H7 (cell line): Measurements from ENCODE around the gene FANCE. TPM values are rescaled to one million over a fixed set of nuclear protein-coding genes. Genes with fewer than 3 reads are reported as not detected.
A peak's percentile ranks its signal among the peaks of the same experiment; 100 is the strongest.

ENCODE experiments used
- DNase-seq: peaks from one replicate; pipeline ENCODE4 v3.0.0; 2012
- H3K27me3 ChIP-seq: 2 replicates; pipeline ENCODE4 v1.6.0; 2011; ENCODE audit warnings: mild to moderate bottlenecking, low read length; ENCODE audit not compliant: control insufficient read depth, insufficient read depth
- H3K36me3 ChIP-seq: replicated peaks from 2 replicates; pipeline ENCODE4 v1.5.1; 2011; ENCODE audit warnings: low read length; ENCODE audit not compliant: control insufficient read depth, insufficient read depth
- H3K4me3 ChIP-seq: 2 replicates; pipeline ENCODE4 v1.5.1; 2011; ENCODE audit warnings: low read depth, mild to moderate bottlenecking, control low read depth, low read length, moderate library complexity; ENCODE audit not compliant: insufficient read depth
- total RNA-seq: library from RNA; depleted of rRNA; stranded (reverse); fragments of >200 nt; shearing (Covaris generic); gene quantifications from 2 replicates; pipeline ENCODE4 v1.2.3, GENCODE V29; 2014

The FANCE gene
- total RNA-seq, 1 experiment from 2014 or later = 18.7 TPM

GRCh38 chr6:35480176-35480575 lies 28.0 kb downstream of the FANCE start:
- no peak for DNase-seq
- Histone ChIP-seq H3K36me3 (peaks cover 8% of the 10 kb centered on the region), H3K27me3 (no peaks in the 10 kb centered on the region), H3K4me3 (no peak overlapping the region)

DNA sequence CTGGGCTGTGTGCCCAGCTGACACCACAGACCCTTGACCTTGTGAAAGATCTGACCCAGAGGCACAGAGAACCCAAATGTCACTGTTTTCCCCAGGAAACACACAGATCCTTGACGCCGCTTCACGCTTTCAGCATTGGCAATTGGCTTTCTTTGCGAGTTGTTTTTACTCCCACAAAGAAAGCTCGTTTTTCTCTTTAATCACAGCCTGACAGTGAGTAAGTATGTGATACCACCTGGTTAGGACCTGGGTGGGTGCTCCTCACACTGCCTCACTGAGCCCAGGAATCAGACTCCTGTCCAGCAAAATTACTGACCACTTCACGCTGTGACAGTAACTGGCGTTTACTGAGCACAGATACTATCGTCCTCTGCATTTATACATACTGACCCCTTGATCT lies 29.1 kb downstream of the FANCE start:
- Histone ChIP-seq H3K4me3 (no peak overlapping the region), H3K27me3 (no peaks in the 10 kb centered on the region), H3K36me3 (peaks cover 8% of the 10 kb centered on the region)
- DNase-seq = no peak

GRCh38 chr6:35483062-35483461 lies 30.9 kb downstream of the FANCE start:
- Histone ChIP-seq H3K4me3 (no peak overlapping the region), H3K36me3 (peaks cover 5% of the 10 kb centered on the region), H3K27me3 (no peaks in the 10 kb centered on the region)
- no peak for DNase-seq

- DNase-seq = no peak
- Histone ChIP-seq H3K36me3 (peaks cover 5% of the 10 kb centered on the region), H3K4me3 (no peak overlapping the region), H3K27me3 (no peaks in the 10 kb centered on the region)
These were observed 31.4 kb downstream of the FANCE start for GRCh38 chr6:35483490-35483889.

- peak; percentile 43 for DNase-seq
- no peak overlapping the region for H3K4me3 ChIP-seq
- no peaks in the 10 kb centered on the region for H3K27me3 ChIP-seq
- peaks cover 5% of the 10 kb centered on the region for H3K36me3 ChIP-seq
These were observed 31.9 kb downstream of the FANCE start for GRCh38 chr6:35483893-35484645.

DNA sequence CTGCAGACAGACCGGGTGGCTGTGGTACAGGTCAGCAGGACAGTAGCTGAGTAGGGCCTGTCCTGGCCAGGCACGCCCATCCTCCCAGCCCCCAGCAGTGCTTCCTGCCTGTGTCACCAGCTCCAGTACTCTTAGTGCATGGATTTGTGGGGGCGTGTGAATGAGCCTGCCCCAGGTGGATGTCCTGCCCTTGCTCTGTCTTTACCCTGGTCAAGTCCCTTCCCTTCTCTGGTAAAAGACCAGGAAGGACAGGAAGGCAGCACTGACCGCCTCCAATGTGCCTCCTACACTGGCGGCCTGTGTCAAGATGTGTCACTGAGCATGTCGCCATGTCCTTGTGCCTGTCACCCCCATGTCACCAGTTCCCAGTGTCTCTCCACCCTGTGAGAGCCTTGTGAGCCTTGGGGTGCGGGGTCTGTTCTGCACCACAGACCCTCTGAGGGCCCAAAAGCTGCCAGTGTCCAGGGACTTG lies 32.8 kb downstream of the FANCE start:
- Histone ChIP-seq H3K4me3 (no peak overlapping the region), H3K27me3 (no peaks in the 10 kb centered on the region), H3K36me3 (peaks cover 4% of the 10 kb centered on the region)
- peak; percentile 71 for DNase-seq

- Histone ChIP-seq H3K27me3 (no peaks in the 10 kb centered on the region), H3K36me3 (peaks cover 4% of the 10 kb centered on the region), H3K4me3 (peak overlapping the region; percentile 21; the same call in 1 of the 2 replicates)
- peak; percentile 95 for DNase-seq
These were observed 33.3 kb downstream of the FANCE start for GRCh38 chr6:35485402-35485877.

- Histone ChIP-seq H3K4me3 (peak overlapping the region; percentile 21; the same call in 1 of the 2 replicates), H3K36me3 (peaks cover under 1% of the 10 kb centered on the region), H3K27me3 (no peaks in the 10 kb centered on the region)
- peak; percentile 95 for DNase-seq
These were observed 34.1 kb downstream of the FANCE start for GRCh38 chr6:35486005-35486925.

GRCh38 chr6:35487658-35488516 lies 35.7 kb downstream of the FANCE start:
- peak; percentile 69 for DNase-seq
- Histone ChIP-seq H3K36me3 (no peaks in the 10 kb centered on the region; the same call in 1 of the 2 replicates), H3K4me3 (no peak overlapping the region), H3K27me3 (no peaks in the 10 kb centered on the region)

DNA sequence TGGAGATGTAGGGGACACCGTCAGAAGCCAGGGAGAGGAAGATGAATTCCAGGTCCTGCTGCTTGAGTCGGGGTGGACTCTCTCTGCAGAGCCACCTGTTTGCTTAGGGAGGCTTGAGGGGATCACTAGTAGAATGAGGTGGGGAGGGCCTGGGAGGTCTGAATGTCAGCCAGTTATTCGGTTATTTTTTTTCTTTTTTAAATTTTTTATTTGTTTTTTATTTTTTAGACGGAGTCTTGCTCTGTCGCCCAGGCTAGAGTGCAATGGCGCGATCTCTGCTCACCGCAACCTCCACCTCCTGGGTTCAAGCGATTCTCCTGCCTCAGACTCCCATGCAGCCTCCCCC lies 36.4 kb downstream of the FANCE start:
- Histone ChIP-seq H3K4me3 (no peak overlapping the region), H3K27me3 (no peaks in the 10 kb centered on the region), H3K36me3 (no peaks in the 10 kb centered on the region)
- no peak for DNase-seq

DNA sequence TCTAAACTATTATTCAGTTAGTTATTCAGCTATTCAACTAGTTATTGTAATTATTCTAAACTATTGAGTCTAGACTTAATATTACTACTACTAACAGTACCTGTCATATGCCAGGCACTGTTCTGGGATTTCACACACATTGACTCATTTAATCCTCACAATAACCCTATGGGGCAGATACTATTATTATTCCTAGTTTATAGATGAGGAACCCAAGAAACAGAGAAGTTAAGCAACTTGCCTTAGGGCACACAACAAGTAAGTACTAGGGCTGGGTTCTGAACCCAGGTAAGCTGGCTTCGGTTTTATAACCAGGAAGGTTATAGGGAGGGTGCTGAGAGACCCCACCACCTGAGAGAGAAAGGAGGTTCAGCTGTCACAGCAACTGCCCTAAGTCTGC lies 36.9 kb downstream of the FANCE start:
- Histone ChIP-seq H3K27me3 (no peaks in the 10 kb centered on the region), H3K36me3 (no peaks in the 10 kb centered on the region), H3K4me3 (no peak overlapping the region)
- DNase-seq = no peak

GRCh38 chr6:35489995-35490791 lies 38.1 kb downstream of the FANCE start:
- Histone ChIP-seq H3K36me3 (no peaks in the 10 kb centered on the region), H3K4me3 (peak overlapping the region; percentile 40), H3K27me3 (no peaks in the 10 kb centered on the region)

DNA sequence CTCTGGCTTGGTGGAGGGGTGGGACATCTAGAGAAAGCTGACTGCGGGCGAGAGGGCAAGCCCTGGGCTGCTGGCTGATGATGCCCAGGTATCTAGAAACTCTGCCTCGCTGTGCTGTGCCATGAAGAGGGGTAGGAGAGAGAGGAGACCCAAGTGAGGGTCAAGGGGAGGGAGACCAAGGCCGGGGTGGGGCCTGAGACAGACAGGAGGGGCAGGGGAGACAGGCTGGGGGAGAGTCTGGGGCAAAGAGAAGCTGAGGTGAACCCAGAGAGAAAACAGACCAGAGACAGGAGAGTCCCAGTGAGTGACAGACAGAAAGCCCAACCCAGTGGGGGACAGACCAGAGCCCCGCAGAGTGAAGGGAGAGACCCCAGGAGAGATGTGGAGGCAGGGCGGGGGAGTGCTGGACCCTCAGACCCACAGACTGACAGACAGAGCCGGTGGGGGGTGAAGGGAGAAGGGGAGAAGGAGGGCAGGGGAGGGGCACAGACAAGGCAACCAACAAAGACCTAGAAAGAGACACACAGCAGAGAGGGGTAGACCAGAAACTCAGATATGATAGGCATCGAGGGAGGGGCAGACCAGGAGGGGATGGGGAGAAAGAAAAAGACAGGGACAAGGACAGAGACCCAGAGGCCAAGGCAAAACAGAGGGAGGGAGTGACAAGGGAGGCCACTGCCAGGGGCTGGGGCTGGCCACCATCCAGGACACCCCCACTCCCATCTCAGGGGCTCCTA lies 38.9 kb downstream of the FANCE start:
- DNase-seq = peak; percentile 53
- no peaks in the 10 kb centered on the region for H3K36me3 ChIP-seq
- H3K4me3 ChIP-seq = no peak overlapping the region
- H3K27me3 ChIP-seq = no peaks in the 10 kb centered on the region

More at GRCh38 chr6:35489995-35490791, 38.1 kb downstream of the FANCE start:
- peak; percentile 94 for DNase-seq
